K562 (cell line): Measurements from ENCODE around the gene EDNRB.

Experiments used
- CAMTA2 ChIP-seq: fragments of 250-450 bp; sonication (Bioruptor Pico); conservative IDR thresholded peaks from 2 replicates; pipeline ENCODE4 v1.5.1; 2022
- CBFA2T3 ChIP-seq: fragments of 450-650 bp; IDR thresholded peaks from 2 replicates; pipeline ENCODE4 v1.6.1; 2017
- CTCF ChIP-seq, 3 experiments: IDR thresholded peaks in 2 of 3; conservative IDR thresholded peaks in 1 of 3; 2 replicates each; pipeline ENCODE4 v1.5.1; 2011 to 2012; ENCODE audit warnings: low read length in 3 of 3, mild to moderate bottlenecking in 3 of 3, control low read depth in 2 of 3, improper control_type of control experiment in 1 of 3, inconsistent platforms in 1 of 3, low read depth in 1 of 3, mixed read lengths in 1 of 3, moderate library complexity in 1 of 3; ENCODE audit not compliant: insufficient read depth in 2 of 3
- KLF16 ChIP-seq: IDR thresholded peaks from 2 replicates; pipeline ENCODE4 v1.6.1; 2016; ENCODE audit warnings: antibody characterized with exemption
- PCBP1 ChIP-seq: fragments of 200-400 bp; formaldehyde crosslinking; IDR thresholded peaks from 2 replicates; pipeline ENCODE4 v1.6.1; 2018; ENCODE audit warnings: mild to moderate bottlenecking, low read depth, low read length; ENCODE audit not compliant: poor library complexity, severe bottlenecking
- POLR2AphosphoS5 ChIP-seq: IDR thresholded peaks from 2 replicates; pipeline ENCODE4 v1.6.1; 2011; ENCODE audit warnings: mild to moderate bottlenecking, low read depth, low read length, moderate library complexity; ENCODE audit not compliant: control insufficient read depth, insufficient read depth
- USF2 ChIP-seq: sonication (generic); formaldehyde crosslinking; IDR thresholded peaks from 2 replicates; pipeline ENCODE4 v1.5.0; 2020; ENCODE audit warnings: missing genetic modification reagents
- ZNF551 ChIP-seq: fragments of 250-450 bp; sonication (Bioruptor Pico); IDR thresholded peaks from 2 replicates; pipeline ENCODE4 v1.5.0; 2021; ENCODE audit warnings: mild to moderate bottlenecking, moderate library complexity
- TF ChIP-seq, protein P1 (sequence below): fragments of 450-650 bp; IDR thresholded peaks from 2 replicates; pipeline ENCODE4 v1.6.1; 2018; ENCODE audit not compliant: partially characterized antibody
- TF ChIP-seq, protein P2 (sequence below): fragments of 450-650 bp; IDR thresholded peaks from 2 replicates; pipeline ENCODE4 v1.6.1; 2016

DNA sequence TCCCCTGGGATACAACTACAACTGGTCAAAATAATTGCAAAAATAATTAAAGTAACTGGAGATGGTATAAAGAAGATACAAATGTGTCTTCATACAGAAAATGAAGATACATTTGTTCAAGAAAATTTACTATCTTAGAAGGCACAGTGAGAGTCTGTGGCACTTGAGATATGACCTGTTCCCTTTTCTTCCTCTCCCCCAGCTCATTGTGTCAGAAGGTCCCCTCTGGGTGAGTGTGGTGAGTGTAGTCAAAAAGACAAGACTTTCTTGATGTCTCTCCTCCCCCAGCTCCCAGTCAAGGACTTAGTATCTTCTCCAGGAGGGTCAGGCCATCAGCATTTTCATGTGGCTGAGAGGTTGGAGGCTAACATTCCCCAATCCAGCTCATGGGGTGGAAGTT is 51.7 kb downstream of the EDNRB start:
- TF ChIP-seq, protein P1, sequence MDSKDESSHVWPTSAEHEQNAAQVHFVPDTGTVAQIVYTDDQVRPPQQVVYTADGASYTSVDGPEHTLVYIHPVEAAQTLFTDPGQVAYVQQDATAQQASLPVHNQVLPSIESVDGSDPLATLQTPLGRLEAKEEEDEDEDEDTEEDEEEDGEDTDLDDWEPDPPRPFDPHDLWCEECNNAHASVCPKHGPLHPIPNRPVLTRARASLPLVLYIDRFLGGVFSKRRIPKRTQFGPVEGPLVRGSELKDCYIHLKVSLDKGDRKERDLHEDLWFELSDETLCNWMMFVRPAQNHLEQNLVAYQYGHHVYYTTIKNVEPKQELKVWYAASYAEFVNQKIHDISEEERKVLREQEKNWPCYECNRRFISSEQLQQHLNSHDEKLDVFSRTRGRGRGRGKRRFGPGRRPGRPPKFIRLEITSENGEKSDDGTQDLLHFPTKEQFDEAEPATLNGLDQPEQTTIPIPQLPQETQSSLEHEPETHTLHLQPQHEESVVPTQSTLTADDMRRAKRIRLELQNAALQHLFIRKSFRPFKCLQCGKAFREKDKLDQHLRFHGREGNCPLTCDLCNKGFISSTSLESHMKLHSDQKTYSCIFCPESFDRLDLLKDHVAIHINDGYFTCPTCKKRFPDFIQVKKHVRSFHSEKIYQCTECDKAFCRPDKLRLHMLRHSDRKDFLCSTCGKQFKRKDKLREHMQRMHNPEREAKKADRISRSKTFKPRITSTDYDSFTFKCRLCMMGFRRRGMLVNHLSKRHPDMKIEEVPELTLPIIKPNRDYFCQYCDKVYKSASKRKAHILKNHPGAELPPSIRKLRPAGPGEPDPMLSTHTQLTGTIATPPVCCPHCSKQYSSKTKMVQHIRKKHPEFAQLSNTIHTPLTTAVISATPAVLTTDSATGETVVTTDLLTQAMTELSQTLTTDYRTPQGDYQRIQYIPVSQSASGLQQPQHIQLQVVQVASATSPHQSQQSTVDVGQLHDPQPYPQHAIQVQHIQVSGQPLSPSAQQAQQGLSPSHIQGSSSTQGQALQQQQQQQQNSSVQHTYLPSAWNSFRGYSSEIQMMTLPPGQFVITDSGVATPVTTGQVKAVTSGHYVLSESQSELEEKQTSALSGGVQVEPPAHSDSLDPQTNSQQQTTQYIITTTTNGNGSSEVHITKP: no peak
- TF ChIP-seq, protein P2, sequence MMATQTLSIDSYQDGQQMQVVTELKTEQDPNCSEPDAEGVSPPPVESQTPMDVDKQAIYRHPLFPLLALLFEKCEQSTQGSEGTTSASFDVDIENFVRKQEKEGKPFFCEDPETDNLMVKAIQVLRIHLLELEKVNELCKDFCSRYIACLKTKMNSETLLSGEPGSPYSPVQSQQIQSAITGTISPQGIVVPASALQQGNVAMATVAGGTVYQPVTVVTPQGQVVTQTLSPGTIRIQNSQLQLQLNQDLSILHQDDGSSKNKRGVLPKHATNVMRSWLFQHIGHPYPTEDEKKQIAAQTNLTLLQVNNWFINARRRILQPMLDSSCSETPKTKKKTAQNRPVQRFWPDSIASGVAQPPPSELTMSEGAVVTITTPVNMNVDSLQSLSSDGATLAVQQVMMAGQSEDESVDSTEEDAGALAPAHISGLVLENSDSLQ: no peak
- TF ChIP-seq CTCF (IDR thresholded peaks at IDR 0.05 in 2 of 3, conservative IDR thresholded peaks at IDR 0.05 in 1 of 3; ENCODE audit: insufficient read depth in 2 of 3, low read depth in 1 of 3, low read length in 3 of 3): no peak
- TF ChIP-seq CAMTA2: no peak
- TF ChIP-seq ZNF551 (CRISPR knock-in tag): no peak
- TF ChIP-seq KLF16: no peak
- TF ChIP-seq USF2: no peak
- no peak for TF ChIP-seq PCBP1
- no peak for TF ChIP-seq CBFA2T3
- no peak for TF ChIP-seq POLR2AphosphoS5
